ENCODE results near the gene DBH. TPM values are rescaled to one million over a fixed set of nuclear protein-coding genes. Genes with fewer than 3 reads are reported as not detected.
A peak's percentile ranks its signal among the peaks of the same experiment; 100 is the strongest.
"Not testable (repeated sequence)": the region's sequence is repeated elsewhere in the genome, so short reads cannot be mapped to it uniquely, and the experiment has no call there.

DBH gene
- polyA plus RNA-seq, 4 donors, result 0.13 to 0.30 TPM; not detected in 2

- Histone ChIP-seq H3K27me3 (ENCODE audit: control insufficient read depth in 3 of 3, insufficient read depth in 3 of 3, low read length in 3 of 3) (no peaks in the 10 kb centered on the region), H3K27ac (ENCODE audit: low read depth in 1 of 3, low read length in 2 of 3) (no peak overlapping the region), H3K4me1 (ENCODE audit: control insufficient read depth in 3 of 3, insufficient read depth in 2 of 3, low read depth in 1 of 3, low read length in 2 of 3) (no peaks in the 10 kb centered on the region), H3K4me3 (ENCODE audit: low read depth in 1 of 3, low read length in 3 of 3) (no peak overlapping the region), H3K36me3 (ENCODE audit: control insufficient read depth in 3 of 3, insufficient read depth in 2 of 3, low read depth in 1 of 3, low read length in 3 of 3) (peaks cover 0 to 4% (median 0%) of the 10 kb centered on the region in 3 donors), H3K9me3 (ENCODE audit: control insufficient read depth in 2 of 2, insufficient read depth in 1 of 2, low read depth in 1 of 2, low read length in 1 of 2) (peaks cover 0 to 3% of the 10 kb centered on the region in 2 donors)
- DNase-seq, result no peak
- 71 to 87% (median 80%) methylated on average over 9 of the region's 9 CpGs for WGBS, 3 donors
- no peak for FAIRE-seq
Observed at GRCh38 chr9:133673258-133673655, 37.1 kb downstream of the DBH start.

- H3K27ac ChIP-seq (ENCODE audit: low read depth in 1 of 3, low read length in 2 of 3), result no peak overlapping the region
- H3K4me3 ChIP-seq (ENCODE audit: low read depth in 1 of 3, low read length in 3 of 3), result no peak overlapping the region
- no peak for DNase-seq
- peaks cover 0 to 4% (median 0%) of the 10 kb centered on the region in 3 donors for H3K36me3 ChIP-seq (ENCODE audit: control insufficient read depth in 3 of 3, insufficient read depth in 2 of 3, low read depth in 1 of 3, low read length in 3 of 3)
- no peaks in the 10 kb centered on the region for H3K4me1 ChIP-seq (ENCODE audit: control insufficient read depth in 3 of 3, insufficient read depth in 2 of 3, low read depth in 1 of 3, low read length in 2 of 3)
- 86 to 93% (median 90%) methylated on average over 14 of the region's 14 CpGs for WGBS, 3 donors
- peaks cover 0 to 3% of the 10 kb centered on the region in 2 donors for H3K9me3 ChIP-seq (ENCODE audit: control insufficient read depth in 2 of 2, insufficient read depth in 1 of 2, low read depth in 1 of 2, low read length in 1 of 2)
- no peaks in the 10 kb centered on the region for H3K27me3 ChIP-seq (ENCODE audit: control insufficient read depth in 3 of 3, insufficient read depth in 3 of 3, low read length in 3 of 3)
- no peak for FAIRE-seq
Observed at GRCh38 chr9:133674091-133674490, 37.9 kb downstream of the DBH start.

- H3K4me3 ChIP-seq (ENCODE audit: low read depth in 1 of 3, low read length in 3 of 3); H3K27me3 ChIP-seq (ENCODE audit: control insufficient read depth in 3 of 3, insufficient read depth in 3 of 3, low read length in 3 of 3); H3K27ac ChIP-seq (ENCODE audit: low read depth in 1 of 3, low read length in 2 of 3); H3K9me3 ChIP-seq (ENCODE audit: control insufficient read depth in 2 of 2, insufficient read depth in 1 of 2, low read depth in 1 of 2, low read length in 1 of 2); H3K36me3 ChIP-seq (ENCODE audit: control insufficient read depth in 3 of 3, insufficient read depth in 2 of 3, low read depth in 1 of 3, low read length in 3 of 3); DNase-seq; FAIRE-seq; H3K4me1 ChIP-seq (ENCODE audit: control insufficient read depth in 3 of 3, insufficient read depth in 2 of 3, low read depth in 1 of 3, low read length in 2 of 3): not testable (repeated sequence)
- 90 to 96% (median 91%) methylated on average over 3 of the region's 3 CpGs for WGBS, 3 donors
Observed at GRCh38 chr9:133675796-133676195, 39.6 kb downstream of the DBH start.

- H3K4me1 ChIP-seq (ENCODE audit: control insufficient read depth in 3 of 3, insufficient read depth in 2 of 3, low read depth in 1 of 3, low read length in 2 of 3), result no peaks in the 10 kb centered on the region
- FAIRE-seq (no peak), DNase-seq (no peak)
- H3K9me3 ChIP-seq (ENCODE audit: control insufficient read depth in 2 of 2, insufficient read depth in 1 of 2, low read depth in 1 of 2, low read length in 1 of 2), result peaks cover 0 to 3% of the 10 kb centered on the region in 2 donors
- H3K27me3 ChIP-seq (ENCODE audit: control insufficient read depth in 3 of 3, insufficient read depth in 3 of 3, low read length in 3 of 3), result no peaks in the 10 kb centered on the region
- no peak overlapping the region for H3K4me3 ChIP-seq (ENCODE audit: low read depth in 1 of 3, low read length in 3 of 3)
- H3K27ac ChIP-seq (ENCODE audit: low read depth in 1 of 3, low read length in 2 of 3), result peak overlapping the region in 1 of 3 donors; percentile 9
- WGBS, 3 donors, result 66 to 78% (median 76%) methylated on average over 10 of the region's 10 CpGs
- H3K36me3 ChIP-seq (ENCODE audit: control insufficient read depth in 3 of 3, insufficient read depth in 2 of 3, low read depth in 1 of 3, low read length in 3 of 3), result peaks cover 0 to 3% (median 0%) of the 10 kb centered on the region in 3 donors
Observed at GRCh38 chr9:133676450-133676849, 40.3 kb downstream of the DBH start.

- H3K36me3 ChIP-seq (ENCODE audit: control insufficient read depth in 3 of 3, insufficient read depth in 2 of 3, low read depth in 1 of 3, low read length in 3 of 3), result peaks cover 0 to 2% (median 0%) of the 10 kb centered on the region in 3 donors
- no peaks in the 10 kb centered on the region for H3K4me1 ChIP-seq (ENCODE audit: control insufficient read depth in 3 of 3, insufficient read depth in 2 of 3, low read depth in 1 of 3, low read length in 2 of 3)
- H3K27me3 ChIP-seq (ENCODE audit: control insufficient read depth in 3 of 3, insufficient read depth in 3 of 3, low read length in 3 of 3), result no peaks in the 10 kb centered on the region
- peak in 1 of 2 donors; percentile 65 for DNase-seq
- peak overlapping the region in 2 of 3 donors; percentile 61 to 74 for H3K27ac ChIP-seq (ENCODE audit: low read depth in 1 of 3, low read length in 2 of 3)
- WGBS, 3 donors, result 75 to 81% (median 81%) methylated on average over 17 of the region's 17 CpGs
- FAIRE-seq, result no peak
- no peak overlapping the region for H3K4me3 ChIP-seq (ENCODE audit: low read depth in 1 of 3, low read length in 3 of 3)
- H3K9me3 ChIP-seq (ENCODE audit: control insufficient read depth in 2 of 2, insufficient read depth in 1 of 2, low read depth in 1 of 2, low read length in 1 of 2), result no peaks in the 10 kb centered on the region
Observed at GRCh38 chr9:133677126-133678010, 41.2 kb downstream of the DBH start.

- Histone ChIP-seq H3K36me3 (ENCODE audit: control insufficient read depth in 3 of 3, insufficient read depth in 2 of 3, low read depth in 1 of 3, low read length in 3 of 3) (no peaks in the 10 kb centered on the region), H3K27me3 (ENCODE audit: control insufficient read depth in 3 of 3, insufficient read depth in 3 of 3, low read length in 3 of 3) (no peaks in the 10 kb centered on the region), H3K4me1 (ENCODE audit: control insufficient read depth in 3 of 3, insufficient read depth in 2 of 3, low read depth in 1 of 3, low read length in 2 of 3) (peaks cover 0 to 11% (median 0%) of the 10 kb centered on the region in 3 donors), H3K4me3 (ENCODE audit: low read depth in 1 of 3, low read length in 3 of 3) (no peak overlapping the region), H3K9me3 (ENCODE audit: control insufficient read depth in 2 of 2, insufficient read depth in 1 of 2, low read depth in 1 of 2, low read length in 1 of 2) (no peaks in the 10 kb centered on the region), H3K27ac (ENCODE audit: low read depth in 1 of 3, low read length in 2 of 3) (no peak overlapping the region)
- FAIRE-seq, result no peak
- no peak for DNase-seq
- 74 to 85% (median 75%) methylated on average over 15 of the region's 15 CpGs for WGBS, 3 donors
Observed at GRCh38 chr9:133679056-133679455, 42.9 kb downstream of the DBH start.

- 64 to 70% (median 69%) methylated on average over 35 of the region's 35 CpGs for WGBS, 3 donors
- FAIRE-seq (no peak), DNase-seq (no peak)
- Histone ChIP-seq H3K4me3 (ENCODE audit: low read depth in 1 of 3, low read length in 3 of 3) (no peak overlapping the region), H3K27ac (ENCODE audit: low read depth in 1 of 3, low read length in 2 of 3) (no peak overlapping the region), H3K4me1 (ENCODE audit: control insufficient read depth in 3 of 3, insufficient read depth in 2 of 3, low read depth in 1 of 3, low read length in 2 of 3) (peaks cover 0 to 12% (median 0%) of the 10 kb centered on the region in 3 donors), H3K36me3 (ENCODE audit: control insufficient read depth in 3 of 3, insufficient read depth in 2 of 3, low read depth in 1 of 3, low read length in 3 of 3) (no peaks in the 10 kb centered on the region), H3K27me3 (ENCODE audit: control insufficient read depth in 3 of 3, insufficient read depth in 3 of 3, low read length in 3 of 3) (no peaks in the 10 kb centered on the region), H3K9me3 (ENCODE audit: control insufficient read depth in 2 of 2, insufficient read depth in 1 of 2, low read depth in 1 of 2, low read length in 1 of 2) (no peaks in the 10 kb centered on the region)
Observed at GRCh38 chr9:133679466-133680061, 43.4 kb downstream of the DBH start.

- H3K4me1 ChIP-seq (ENCODE audit: control insufficient read depth in 3 of 3, insufficient read depth in 2 of 3, low read depth in 1 of 3, low read length in 2 of 3), result peaks cover 0 to 12% (median 0%) of the 10 kb centered on the region in 3 donors
- no peak overlapping the region for H3K4me3 ChIP-seq (ENCODE audit: low read depth in 1 of 3, low read length in 3 of 3)
- WGBS, 3 donors, result 83 to 88% (median 87%) methylated on average over 21 of the region's 21 CpGs
- no peak overlapping the region for H3K27ac ChIP-seq (ENCODE audit: low read depth in 1 of 3, low read length in 2 of 3)
- no peak for DNase-seq
- FAIRE-seq, result no peak
- no peaks in the 10 kb centered on the region for H3K27me3 ChIP-seq (ENCODE audit: control insufficient read depth in 3 of 3, insufficient read depth in 3 of 3, low read length in 3 of 3)
- H3K9me3 ChIP-seq (ENCODE audit: control insufficient read depth in 2 of 2, insufficient read depth in 1 of 2, low read depth in 1 of 2, low read length in 1 of 2), result no peaks in the 10 kb centered on the region
- H3K36me3 ChIP-seq (ENCODE audit: control insufficient read depth in 3 of 3, insufficient read depth in 2 of 3, low read depth in 1 of 3, low read length in 3 of 3), result no peaks in the 10 kb centered on the region
Observed at GRCh38 chr9:133680250-133680975, 44.2 kb downstream of the DBH start.

Measured in small intestine (tissue), 7 donors.